HL-60/S4 treated with retinoic acid at 250 ng/mL for 4 days and 3 days (cell line): ENCODE data around the gene TWIST2.

Source experiments
- in situ Hi-C: fragments of 300-500 bp; cut with MboI; formaldehyde crosslinking; loops from 2 replicates; pipeline ENCODE4 v1.7.0; 2022; ENCODE audit warnings: low sequenced_read_pairs

Gene TWIST2

GRCh38 chr2:238936162-238937052 is 88.5 kb downstream of the TWIST2 start:
- in situ Hi-C loops: no loop called here

DNA sequence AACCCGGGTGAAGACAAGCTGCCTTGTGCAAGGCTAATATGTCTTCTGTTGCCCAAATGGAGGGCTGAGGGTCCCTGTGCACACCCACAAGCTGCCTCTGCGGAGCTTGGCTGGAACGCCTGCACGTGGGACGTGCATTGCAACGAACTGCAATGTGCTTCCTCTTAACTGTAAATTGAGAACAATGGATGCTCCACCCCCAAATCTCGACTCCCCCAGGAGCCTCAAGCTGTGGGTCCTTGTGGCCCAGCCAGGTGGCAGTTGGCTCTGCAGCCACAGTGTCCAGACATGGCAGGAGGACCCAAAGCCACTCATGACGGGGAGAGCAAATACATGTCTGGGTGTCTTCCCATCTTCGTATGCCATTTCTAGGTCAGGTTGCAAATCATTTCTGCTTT is 90.1 kb downstream of the TWIST2 start:
- in situ Hi-C loops: no loop called here

DNA sequence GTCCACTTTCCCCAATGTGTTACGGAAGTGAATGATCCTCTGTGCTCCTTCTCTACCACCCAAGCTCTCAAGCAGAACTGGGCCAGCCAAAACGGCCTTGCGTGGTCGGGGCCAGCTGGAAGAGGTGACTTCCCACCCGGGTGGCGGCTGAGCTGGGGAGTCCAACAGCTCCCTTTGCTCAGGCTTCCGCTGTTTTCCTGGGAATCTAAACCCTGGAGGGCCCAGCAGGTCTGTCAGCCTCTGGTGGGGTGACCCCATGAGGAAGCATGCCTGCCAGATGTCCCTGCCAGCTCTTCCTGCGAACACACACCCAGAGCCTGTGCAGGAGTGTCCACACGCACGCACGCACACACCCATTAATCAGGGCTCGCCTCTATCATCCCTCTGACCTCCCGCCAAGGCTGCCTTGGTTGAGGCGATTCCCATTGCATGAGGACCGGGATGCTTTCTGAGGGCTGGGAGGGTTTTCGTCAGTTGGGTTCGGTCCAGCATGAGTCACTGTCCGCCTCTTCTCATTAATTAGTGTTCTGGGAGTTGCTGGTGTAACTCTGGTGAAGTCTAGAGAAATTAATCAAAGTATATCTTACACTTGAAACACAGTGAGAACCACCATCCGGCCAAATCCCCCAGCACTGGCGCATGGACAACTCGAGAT is 90.6 kb downstream of the TWIST2 start:
- in situ Hi-C loops: no loop called here

- in situ Hi-C loops: no loop called here
Observed at GRCh38 chr2:238939074-238939473, 91.2 kb downstream of the TWIST2 start.

- in situ Hi-C loops: no loop called here
Observed at GRCh38 chr2:238939521-238940403, 91.9 kb downstream of the TWIST2 start.

- in situ Hi-C loops: no loop called here
Observed at GRCh38 chr2:238940806-238941205, 92.9 kb downstream of the TWIST2 start.

- in situ Hi-C loops: no loop called here
Observed at GRCh38 chr2:238941262-238941792, 93.4 kb downstream of the TWIST2 start.

DNA sequence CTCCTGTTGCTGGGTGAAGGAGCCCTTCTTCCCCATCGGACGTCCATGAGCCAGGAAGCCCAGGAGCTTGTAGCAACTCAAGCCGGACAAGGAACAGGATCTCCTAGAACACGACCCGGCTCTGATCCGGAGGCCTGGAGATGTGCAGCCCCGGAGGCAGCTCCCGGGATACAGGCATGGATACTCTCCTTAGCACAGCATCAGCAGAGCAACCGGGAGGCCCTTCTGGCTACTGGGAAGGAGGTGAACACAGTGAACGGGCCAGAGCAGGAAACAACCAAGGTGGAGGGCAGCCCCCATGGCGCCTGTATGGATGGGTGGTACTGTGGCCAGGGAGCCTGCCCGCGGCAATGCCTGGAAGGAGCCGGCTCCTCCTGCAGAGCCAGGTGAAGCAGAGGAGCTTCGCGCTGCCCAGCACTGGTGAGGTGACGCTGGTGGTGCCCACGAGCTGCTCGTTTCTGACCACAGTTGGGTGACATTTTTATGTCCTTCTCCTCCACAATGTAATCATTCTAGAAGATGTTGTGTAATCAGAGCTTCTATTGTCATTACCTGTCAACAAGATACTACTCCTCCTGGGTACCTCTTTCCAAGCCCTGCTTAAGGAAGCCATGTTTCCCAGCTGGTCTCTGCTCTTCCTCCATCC is 94.3 kb downstream of the TWIST2 start:
- in situ Hi-C loops: no loop called here

- in situ Hi-C loops: no loop called here
Observed at GRCh38 chr2:238942726-238943300, 94.9 kb downstream of the TWIST2 start.

- in situ Hi-C loops: no loop called here
Observed at GRCh38 chr2:238943338-238944067, 95.6 kb downstream of the TWIST2 start.

DNA sequence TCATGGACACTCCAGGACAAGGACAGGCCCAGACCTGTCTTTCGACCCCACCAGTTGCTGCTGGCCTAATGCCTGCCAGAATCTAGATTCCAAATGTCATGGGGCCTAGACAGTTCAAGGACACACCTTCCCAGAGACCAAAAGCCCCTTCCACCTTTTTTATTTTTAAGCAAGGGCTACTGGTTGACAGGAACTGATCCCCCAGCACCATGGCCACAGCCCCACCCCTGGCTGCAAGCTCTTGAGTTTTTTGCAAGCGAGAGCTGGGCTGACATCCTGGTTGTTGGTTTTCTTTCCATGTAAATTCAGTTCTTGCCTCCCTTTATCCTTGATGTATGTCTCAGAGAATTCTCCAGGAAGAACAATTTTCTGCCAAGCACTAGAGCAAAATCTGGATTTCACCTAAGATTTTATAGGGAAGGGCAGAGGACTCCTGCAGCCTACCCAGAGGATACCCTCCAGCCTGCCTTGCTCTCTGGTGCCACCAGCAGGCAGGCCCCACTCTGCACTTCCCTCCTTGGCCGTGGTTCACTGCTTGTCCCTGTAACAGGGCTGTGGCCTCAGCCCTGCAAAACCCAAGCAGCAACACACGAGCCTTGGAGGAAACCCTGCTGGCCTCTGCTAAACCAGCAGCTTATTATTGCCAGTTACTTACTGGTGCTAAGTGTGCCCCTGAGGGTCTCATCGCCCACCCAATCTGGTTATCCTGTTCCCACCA is 97.7 kb downstream of the TWIST2 start:
- in situ Hi-C loops: no loop called here

- in situ Hi-C loops: no loop called here
Observed at GRCh38 chr2:238946318-238947242, 98.7 kb downstream of the TWIST2 start.

GRCh38 chr2:238947243-238947760 is 99.4 kb downstream of the TWIST2 start:
- in situ Hi-C loops: no loop called here

DNA sequence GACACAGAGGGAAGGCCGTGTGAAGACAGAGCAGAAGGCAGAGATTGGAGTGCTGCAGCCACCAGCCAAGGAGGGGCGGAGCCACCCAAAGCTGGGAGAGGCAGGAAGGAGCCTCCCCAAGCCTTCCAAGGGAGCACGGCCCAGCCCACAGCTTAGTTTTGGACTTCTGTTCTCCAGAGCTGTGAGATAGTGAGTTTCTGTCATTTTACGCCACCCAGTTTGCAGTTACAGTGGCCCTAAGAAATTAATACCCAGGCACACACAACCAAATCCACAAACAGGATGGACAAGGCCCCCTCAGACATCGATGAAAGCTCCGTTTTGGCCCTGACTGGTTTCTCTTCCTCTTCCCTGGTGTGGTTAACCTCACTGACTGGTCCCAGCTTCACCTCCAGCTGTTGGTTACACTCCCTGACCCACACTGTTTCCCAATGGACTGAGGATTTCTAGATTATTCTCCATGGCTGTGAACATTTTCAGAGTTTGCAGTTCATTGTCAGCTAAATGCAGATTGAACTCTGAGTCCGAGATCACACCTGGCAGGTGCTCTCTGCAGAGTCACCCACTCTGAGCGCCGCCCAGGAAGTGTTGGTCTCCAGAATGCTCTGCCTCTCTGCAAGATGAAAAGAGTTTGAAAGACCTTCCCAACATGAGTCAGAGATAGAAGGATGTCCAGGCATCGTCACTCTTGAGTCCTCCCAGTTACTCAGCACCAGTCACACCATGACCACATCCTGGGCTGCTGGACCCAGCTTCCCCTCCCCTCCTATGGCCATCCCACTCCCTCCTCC is 100.2 kb downstream of the TWIST2 start:
- in situ Hi-C loops: no loop called here

GRCh38 chr2:238948765-238949641 is 101.1 kb downstream of the TWIST2 start:
- in situ Hi-C loops: no loop called here
